Breast epithelium (tissue), 3 donors: ENCODE data around the gene PIK3R1.

ENCODE experiments used
- POLR2A ChIP-seq: fragments of 450-650 bp; IDR thresholded peaks from one replicate; pipeline ENCODE4 v1.6.1; 2016; ENCODE audit warnings: antibody characterized with exemption, mild to moderate bottlenecking, moderate library complexity
- TF ChIP-seq, protein P1 (sequence below), 3 donors: fragments of 450-650 bp; IDR thresholded peaks; one replicate each; pipeline ENCODE4 v1.5.1; 2016 to 2017; ENCODE audit warnings: antibody characterized with exemption in 3 of 3, mild to moderate bottlenecking in 3 of 3, moderate library complexity in 3 of 3

DNA sequence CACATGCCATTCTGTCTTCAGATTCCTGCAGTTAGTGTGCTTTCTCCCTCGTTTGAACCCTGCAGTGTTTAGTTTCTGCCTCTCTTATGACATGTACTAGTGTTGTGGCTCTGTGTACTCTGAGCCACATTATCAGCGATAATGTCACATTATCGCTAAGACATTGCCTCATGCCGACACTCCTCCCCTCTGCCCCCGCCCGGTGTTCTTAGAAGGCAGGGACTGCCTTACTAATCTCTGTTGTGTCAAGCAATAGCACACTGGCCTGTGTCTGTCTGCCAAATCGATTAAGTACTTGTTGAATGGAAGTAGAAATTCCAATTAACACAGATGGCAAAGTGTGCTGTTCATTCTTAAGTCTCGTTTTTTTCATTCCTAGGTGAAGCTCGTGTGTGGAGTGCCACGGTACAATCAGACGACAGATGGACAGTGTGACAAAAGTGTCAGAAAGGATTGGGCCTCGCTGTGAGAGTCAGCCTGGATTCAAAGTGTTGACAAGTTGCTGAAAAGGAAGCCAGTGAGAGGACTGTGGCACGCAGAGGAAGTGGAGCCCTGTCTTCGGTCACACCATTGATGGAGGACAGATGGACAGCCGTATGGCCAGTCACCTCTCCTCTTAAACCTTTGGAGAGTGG is 10.5 kb downstream of the PIK3R1 start:
- no peak for TF ChIP-seq POLR2A
- TF ChIP-seq, protein P1, sequence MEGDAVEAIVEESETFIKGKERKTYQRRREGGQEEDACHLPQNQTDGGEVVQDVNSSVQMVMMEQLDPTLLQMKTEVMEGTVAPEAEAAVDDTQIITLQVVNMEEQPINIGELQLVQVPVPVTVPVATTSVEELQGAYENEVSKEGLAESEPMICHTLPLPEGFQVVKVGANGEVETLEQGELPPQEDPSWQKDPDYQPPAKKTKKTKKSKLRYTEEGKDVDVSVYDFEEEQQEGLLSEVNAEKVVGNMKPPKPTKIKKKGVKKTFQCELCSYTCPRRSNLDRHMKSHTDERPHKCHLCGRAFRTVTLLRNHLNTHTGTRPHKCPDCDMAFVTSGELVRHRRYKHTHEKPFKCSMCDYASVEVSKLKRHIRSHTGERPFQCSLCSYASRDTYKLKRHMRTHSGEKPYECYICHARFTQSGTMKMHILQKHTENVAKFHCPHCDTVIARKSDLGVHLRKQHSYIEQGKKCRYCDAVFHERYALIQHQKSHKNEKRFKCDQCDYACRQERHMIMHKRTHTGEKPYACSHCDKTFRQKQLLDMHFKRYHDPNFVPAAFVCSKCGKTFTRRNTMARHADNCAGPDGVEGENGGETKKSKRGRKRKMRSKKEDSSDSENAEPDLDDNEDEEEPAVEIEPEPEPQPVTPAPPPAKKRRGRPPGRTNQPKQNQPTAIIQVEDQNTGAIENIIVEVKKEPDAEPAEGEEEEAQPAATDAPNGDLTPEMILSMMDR (IDR thresholded peaks at IDR 0.05): no peak
